Muscle of arm (tissue), 14 donors: ENCODE data around the gene KLB. TPM values are rescaled to one million over a fixed set of nuclear protein-coding genes. Genes with fewer than 3 reads are reported as not detected.
"Not testable (repeated sequence)": the region's sequence is repeated elsewhere in the genome, so short reads cannot be mapped to it uniquely, and the experiment has no call there.

Experiments used
- DNase-seq: peaks from one replicate; pipeline ENCODE4 v3.0.0-alpha.2; 2013
- long read RNA-seq, 11 donors: transcript quantifications; one replicate each; lab custom pipeline, GENCODE V29; 2026
- polyA plus RNA-seq, 12 donors: library from polyadenylated mRNA; unstranded; fragments of 120-200 nt; gene quantifications; one replicate each; pipeline ENCODE4 v1.2.1, GENCODE V29; 2013; ENCODE audit not compliant: insufficient read length in 12 of 12

The KLB gene
- under 1 TPM in 9 of 12 donors, not detected in 3; 0.04 to 0.23 (median 0.06) TPM for polyA plus RNA-seq
- long read RNA-seq, donor 1, full-length matches to known transcripts = 1 of 2,189 reads
- long read RNA-seq, donor 1, partial matches to known transcripts = 2,116 of 2,189 reads
- long read RNA-seq, donor 1, other reads (novel, unspliced or antisense) = 72 of 2,189 reads
- long read RNA-seq, donor 2, partial matches to known transcripts = 1,776 of 1,927 reads
- long read RNA-seq, donor 2, other reads (novel, unspliced or antisense) = 151 of 1,927 reads
- long read RNA-seq, donor 3, partial matches to known transcripts = 635 of 685 reads
- long read RNA-seq, donor 3, other reads (novel, unspliced or antisense) = 50 of 685 reads
- long read RNA-seq, donor 4 = 0 reads
- long read RNA-seq, donor 5, partial matches to known transcripts = 2,356 of 2,515 reads
- long read RNA-seq, donor 5, other reads (novel, unspliced or antisense) = 159 of 2,515 reads
- long read RNA-seq, donor 6, partial matches to known transcripts = 866 of 944 reads
- long read RNA-seq, donor 6, other reads (novel, unspliced or antisense) = 78 of 944 reads
- long read RNA-seq, donor 7 = 0 reads
- long read RNA-seq, donor 8 = 0 reads
- long read RNA-seq, donor 9, partial matches to known transcripts = 1,232 of 1,237 reads
- long read RNA-seq, donor 9, other reads (novel, unspliced or antisense) = 5 of 1,237 reads
- long read RNA-seq, donor 10, partial matches to known transcripts = 1,320 of 1,400 reads
- long read RNA-seq, donor 10, other reads (novel, unspliced or antisense) = 80 of 1,400 reads
- long read RNA-seq, donor 11, partial matches to known transcripts = 1,344 of 1,509 reads
- long read RNA-seq, donor 11, other reads (novel, unspliced or antisense) = 165 of 1,509 reads

DNA sequence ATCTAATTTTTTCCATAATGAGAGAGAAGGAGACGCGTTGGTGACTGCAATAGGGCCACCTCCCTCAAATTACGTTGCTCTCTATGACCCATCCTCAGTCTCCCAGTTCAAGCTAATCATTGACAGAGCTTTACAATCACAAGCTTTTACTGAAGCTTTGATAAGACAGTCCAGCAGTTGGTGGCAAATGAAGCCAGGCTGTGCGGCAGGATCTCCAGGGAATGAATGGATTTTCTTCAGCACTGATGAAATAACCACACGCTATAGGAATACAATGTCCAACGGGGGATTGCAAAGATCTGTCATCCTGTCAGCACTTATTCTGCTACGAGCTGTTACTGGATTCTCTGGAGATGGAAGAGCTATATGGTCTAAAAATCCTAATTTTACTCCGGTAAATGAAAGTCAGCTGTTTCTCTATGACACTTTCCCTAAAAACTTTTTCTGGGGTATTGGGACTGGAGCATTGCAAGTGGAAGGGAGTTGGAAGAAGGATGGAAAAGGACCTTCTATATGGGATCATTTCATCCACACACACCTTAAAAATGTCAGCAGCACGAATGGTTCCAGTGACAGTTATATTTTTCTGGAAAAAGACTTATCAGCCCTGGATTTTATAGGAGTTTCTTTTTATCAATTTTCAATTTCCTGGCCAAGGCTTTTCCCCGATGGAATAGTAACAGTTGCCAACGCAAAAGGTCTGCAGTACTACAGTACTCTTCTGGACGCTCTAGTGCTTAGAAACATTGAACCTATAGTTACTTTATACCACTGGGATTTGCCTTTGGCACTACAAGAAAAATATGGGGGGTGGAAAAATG lies at the start of gene KLB:
KLB (plus strand) TSS at position 168 of the 821 bp plus-strand sequence; CDS start at position 188, 20 bp downstream.
- peak; percentile 7 for DNase-seq

DNA sequence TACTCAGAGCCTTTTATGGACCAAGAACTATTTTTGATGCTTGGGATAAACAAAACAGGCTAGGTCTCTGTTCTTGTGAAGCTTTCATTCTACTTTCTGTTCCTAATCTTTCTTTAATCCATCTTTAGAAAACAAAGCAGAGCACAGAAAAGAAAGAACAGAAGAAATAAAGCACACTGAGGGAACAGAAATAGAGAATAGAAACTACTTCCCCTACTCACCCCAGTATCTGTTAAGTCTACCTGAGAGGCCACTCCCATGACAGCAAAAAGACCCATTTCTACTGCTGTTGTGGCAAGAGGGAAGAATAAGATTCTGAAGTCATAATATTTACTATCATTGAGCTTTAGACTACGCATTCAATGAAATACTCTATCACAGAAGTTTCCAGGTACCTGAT lies 49.7 kb upstream of the KLB start:
- no peak for DNase-seq

DNA sequence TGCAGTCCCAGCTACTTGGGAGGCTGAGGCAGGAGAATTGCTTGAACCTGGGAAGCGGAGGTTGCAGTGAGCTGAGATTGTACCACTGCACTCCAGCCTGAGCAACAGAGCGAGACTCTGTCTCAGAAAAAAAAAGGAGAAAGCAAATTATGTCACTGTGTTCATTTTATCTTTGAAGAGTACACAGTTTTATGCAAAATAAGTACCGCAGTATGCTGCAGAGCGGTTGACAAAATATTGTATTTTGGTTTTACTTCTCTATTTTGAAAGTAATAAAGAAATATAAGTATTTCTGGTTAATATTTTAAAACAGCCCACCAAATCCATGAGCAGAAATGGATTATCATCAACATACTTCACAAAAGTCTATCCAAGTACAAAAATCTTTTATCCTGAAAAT lies 46.1 kb upstream of the KLB start:
- not testable (repeated sequence) for DNase-seq

DNA sequence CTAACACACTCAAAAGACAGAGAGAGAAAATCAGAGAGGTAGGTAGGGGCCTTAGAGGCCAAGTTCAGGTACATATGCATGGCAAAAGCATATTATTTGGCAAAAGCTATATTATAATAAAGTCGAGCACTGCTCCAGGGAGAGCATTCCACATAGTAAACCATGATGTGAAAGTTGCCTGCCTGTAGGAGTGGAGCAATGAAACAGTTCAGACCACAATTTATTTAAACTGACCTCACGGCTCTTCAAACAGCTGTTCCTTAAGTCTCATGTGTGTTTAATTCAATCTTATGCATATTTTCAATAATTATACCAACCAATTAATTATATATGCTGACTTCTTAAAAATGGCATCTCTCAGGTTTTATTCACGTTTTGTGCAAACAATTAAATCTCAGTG lies 43.9 kb upstream of the KLB start:
- DNase-seq = no peak

DNA sequence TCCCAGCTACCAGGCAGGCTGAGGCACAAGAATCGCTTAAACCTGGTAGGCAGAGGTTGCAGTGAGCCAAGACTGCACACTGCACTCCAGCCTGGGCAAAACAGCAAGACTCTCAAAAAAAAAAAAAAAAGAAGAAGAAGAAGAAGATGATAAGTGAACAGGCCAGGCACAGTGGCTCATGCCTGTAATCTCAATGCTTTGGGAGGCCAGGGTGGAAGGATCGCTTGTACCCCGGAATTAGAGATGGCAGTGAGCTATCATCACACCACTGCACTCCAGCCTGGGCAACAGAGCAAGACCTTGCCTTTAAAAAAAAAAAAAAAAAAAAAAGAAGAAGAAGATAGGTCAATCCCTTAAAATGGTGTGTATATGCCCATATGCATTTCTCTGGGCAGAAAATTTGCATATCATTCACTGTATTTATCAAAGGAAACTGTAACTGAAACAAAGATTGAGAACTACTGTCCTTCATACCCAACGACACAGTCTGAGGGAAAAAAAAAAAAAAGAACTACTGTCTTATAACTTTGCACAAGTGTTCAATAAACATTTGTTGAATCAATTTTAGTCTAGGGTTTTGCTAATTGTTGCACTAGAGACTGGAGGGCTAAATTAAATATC lies 42.8 kb upstream of the KLB start:
- no peak for DNase-seq

DNA sequence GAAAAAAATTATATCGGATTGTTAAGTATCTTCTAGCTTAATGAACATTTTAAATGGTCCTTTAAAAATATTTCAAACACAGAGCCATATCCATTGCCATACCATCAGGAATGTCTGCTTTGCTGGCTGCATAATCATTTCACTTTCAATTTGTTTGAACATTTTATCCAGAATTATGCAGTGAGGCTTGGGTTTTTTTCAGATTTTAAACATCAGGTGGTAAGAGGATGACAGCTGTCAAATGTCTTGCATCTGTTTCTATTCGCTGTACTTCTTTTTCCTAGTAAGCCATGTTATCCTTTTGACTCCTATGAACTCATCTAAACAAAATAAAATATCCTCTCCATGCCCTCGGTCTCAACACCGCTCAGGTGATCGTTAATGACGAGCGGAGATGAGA lies 41.4 kb upstream of the KLB start:
- no peak for DNase-seq

DNA sequence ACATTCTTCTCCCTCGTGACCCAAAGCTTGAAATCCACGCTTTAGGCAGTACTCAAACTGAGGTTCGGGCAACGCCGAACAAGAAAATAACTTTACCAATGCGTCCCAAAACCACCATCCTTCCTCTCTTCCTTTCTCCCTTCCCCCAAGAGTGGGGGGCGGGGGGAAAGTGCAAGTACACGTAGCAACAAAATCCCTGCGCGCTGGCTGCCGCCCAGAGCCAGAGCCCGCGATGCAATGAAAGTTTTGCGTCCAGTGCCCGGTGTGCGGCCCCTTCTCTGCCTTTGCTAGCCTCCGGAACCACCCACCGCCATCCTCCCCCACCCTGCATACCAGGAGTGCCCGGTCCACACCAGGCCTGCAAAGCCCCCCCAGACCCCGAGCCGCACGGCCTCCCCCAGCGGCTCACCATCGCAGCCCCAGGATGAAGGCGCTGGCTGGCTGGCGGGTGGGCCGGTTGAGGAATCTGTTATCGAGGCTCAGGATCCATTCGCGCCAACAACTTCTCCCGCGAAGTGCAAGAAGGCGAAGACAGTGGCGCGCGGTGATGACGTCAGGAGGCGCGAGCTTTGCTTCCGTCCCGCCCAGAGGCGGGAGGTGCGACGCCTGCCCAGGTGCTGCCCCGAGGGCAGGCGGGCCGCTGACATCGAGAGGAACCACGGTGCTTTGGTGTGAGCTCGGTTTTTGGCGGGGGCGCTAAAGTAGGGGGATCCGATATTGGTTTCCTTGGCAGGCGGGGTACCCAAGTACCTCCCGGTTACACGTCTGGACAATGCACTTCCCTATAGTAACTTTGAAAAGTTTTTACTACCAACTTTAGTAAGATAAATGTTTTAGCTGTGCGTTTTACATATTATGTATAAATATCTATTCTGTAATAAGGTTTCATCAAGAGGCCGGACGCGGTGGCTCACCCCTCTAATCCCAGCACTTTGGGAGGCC lies 40.6 kb upstream of the KLB start, which contains the start of gene RFC1:
RFC1 (minus strand) TSS at position 533 of the 942 bp plus-strand sequence; CDS start at position 412, 121 bp downstream.
- DNase-seq = peak; percentile 96

DNA sequence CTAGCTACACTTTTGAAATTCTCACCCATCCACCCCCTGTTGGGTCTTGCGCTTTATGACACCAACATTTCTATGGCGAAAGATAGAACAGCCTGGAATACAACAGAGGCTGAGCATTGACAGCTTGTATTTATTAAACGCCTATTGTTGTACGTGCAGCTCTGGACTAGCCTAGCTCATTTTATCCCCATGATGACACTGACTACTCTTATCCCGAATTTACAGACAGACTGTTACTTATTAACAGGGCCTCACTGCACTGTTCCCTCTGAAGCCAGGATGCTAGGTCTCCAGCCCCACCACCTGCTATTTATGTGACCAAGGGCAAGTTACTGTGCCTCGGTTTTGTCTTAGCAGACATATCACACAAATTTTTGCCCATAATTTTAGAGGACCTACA lies 39.6 kb upstream of the KLB start:
- no peak for DNase-seq

DNA sequence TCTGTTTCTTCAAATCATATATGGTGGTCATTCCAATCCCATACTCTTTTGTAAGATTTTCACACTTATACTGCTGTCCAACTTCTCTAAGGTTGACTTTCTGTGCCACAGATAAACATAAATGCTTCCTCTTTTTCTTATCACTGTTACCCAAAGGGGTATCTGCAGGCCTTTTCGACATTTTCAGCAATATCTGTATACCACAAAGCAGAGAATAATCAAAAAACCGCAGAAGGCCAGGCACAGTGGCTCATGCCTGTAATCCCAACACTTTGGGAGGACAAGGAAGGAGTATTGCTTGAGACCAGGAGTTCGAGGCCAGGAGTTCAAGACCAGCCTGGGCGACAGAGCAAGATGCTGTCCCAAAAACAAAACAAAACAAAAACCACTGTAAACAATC lies 37.4 kb upstream of the KLB start:
- DNase-seq = no peak

DNA sequence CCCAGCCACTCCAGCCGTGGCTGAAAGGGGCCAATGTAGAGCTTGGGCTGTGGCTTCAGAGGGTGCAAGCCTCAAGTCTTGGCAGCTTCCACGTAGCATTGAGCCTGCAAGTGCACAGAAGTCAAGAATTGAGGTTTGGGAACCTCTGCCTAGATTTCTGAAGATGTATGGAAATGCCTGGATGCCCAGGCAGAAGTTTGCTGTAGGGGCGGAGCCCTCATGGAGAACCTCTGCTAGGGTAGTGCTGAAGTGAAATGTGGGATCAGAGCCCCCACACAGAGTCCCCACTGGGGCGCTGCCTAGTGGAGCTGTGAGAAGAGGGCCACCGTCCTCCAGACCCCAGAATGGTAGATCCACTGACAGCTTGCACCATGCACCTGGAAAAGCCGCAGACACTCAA lies 35.5 kb upstream of the KLB start:
- not testable (repeated sequence) for DNase-seq

DNA sequence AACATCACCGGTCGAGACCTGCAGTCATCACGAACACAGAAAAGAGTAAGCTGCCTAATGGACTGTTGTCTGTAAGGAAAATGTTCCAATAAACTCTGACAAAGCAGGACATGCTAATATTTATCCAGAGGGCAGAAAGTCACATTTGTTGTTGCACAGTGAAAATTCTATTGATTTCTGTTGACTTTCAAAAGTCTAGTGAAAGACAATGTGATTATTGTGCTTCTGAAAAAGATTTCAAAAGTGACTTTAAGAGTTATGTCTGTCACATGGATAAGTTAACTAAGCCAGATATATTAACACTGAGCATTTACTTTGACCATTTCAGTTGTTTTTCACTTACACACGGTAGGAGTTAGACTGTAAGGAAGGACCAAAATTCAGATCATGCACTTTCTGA lies 31.3 kb upstream of the KLB start:
- no peak for DNase-seq

DNA sequence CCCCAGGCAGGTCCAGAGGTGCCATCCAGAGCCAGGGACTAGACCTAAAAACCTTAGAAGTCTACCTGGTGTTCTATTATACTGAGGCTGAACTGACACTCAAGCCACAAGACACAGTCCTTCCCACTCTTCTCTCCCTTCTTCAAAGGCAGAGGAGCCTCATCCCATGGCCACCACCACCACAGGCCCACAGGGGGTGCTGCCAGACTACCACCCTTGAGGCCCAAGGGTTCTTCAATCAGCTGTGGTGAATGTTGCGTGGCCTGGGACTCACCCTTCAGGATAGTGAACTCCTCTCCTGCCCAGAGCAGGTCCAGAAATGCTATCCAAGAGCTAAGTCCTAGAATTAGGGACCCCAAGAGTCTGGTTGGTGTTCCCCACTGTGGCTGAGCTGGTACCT lies 23.0 kb upstream of the KLB start:
- no peak for DNase-seq

DNA sequence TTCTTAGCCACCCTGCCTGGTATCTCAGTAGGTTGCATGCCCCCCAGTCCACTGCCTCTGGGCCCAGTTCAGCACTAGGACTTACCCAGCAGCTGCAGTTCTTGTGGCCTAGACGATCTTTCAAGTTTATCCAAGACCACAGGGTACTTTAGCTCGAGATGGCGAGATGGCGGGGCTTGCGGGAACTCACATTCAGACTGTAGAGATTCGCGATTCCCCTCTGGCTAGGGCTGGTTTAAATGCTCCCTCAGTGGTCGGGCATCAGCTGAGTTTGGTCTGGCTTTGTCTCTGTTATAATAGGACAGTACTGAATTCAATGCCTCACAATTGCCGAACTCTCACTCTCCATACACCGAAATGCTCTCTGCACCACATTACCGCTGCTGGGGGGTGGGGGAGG lies 22.2 kb upstream of the KLB start:
- DNase-seq = no peak

DNA sequence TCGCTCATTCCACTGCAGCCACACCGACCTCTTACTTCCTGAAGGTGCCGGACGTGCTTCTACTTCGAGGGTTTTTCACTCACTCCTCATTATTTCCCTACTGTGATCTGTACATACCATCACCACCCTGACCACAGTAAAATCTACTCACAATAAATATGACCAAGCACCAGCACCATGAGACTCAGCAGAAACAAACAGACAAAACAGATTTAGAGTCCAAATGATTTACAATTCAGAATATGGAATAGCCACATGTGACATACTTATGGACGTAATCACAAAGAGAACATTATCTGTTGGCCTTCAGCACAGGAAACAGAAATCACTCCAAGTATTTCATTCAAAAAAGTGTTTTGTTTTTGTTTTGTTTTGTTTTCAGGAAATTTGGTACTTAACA lies 16.1 kb upstream of the KLB start:
- no peak for DNase-seq

DNA sequence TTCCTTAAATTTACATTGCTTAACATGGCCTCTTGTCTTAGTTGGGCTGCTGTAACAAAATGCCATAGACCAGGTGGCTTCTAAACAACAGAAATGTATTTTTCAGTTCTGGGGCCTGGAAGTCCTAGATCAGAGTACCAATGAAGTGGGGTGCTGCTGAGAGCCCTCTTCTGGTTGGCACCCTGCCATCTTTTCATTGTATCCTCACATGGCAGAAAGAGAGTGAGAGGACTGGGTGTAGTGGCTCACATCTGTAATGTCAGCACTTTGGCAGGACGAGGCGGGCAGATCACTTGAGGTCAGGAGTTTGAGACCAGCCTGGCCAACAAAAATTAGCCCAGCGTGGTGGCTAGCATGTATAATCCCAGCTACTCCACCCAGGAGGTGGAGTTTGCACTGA lies 12.0 kb upstream of the KLB start:
- DNase-seq = no peak

DNA sequence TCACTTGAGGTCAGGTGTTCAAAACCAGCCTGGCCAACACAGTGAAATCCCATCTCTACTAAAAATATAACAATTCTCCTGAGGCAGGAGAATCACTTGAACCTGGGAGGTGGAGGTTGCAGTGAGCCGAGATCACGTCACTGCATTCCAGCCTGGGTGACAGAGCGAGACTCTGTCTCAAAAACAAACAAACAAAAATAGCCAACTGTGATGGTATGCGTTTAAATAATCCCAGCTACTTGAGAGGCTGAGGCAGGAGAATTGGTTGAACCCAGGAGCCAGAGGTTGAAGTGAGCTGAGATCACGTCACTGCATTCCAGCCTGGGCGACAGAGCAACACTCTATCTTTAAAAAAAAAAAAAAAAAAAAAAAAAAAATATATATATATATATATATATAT lies 5.1 kb upstream of the KLB start:
- not testable (repeated sequence) for DNase-seq

DNA sequence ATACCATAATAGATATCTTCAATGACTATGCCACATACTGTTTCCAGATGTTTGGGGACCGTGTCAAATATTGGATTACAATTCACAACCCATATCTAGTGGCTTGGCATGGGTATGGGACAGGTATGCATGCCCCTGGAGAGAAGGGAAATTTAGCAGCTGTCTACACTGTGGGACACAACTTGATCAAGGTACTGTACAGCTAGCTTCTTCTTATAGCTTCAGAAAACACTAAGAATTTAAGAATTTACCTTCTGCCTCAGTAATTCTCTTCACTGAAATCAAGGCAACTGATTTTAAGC lies 805 bp downstream of the KLB start:
- no peak for DNase-seq

DNA sequence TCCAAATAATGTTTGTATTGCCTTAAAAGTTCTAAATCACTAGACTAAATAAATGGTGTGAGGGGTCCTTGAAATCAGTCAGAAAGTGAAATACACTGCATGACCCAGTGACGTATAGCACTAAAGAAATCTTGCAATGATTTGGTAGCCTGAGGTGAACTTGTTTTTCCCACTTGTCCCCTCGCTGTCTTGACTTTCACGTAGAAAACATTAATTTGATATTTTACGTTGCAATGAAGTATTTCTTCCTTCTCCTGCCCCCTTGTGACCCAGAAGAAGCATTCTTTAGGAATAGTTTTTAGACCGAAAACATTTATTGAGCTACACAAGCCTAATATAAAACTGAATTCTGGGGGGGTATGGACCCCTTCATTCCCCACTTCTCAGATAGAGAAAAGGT lies 3.7 kb downstream of the KLB start:
- no peak for DNase-seq

DNA sequence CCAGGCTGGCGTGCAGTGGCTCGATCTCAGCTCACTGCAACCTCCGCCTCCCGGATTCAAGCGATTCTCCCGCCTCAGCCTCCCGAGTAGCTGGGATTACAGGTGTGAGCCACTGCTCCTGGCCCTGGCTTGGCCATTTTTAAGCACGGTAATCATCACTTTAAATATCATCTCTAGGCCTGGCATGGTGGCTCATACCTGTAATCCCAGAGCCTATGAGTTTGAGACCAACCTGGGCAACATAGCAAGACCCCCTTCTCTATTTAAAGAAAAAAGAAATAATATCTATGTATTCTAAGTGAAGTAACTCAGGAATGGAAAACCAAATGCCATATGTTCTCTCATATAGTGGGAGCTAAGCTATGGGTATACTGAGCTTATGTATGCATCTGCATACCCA lies 4.8 kb downstream of the KLB start:
- not testable (repeated sequence) for DNase-seq

DNA sequence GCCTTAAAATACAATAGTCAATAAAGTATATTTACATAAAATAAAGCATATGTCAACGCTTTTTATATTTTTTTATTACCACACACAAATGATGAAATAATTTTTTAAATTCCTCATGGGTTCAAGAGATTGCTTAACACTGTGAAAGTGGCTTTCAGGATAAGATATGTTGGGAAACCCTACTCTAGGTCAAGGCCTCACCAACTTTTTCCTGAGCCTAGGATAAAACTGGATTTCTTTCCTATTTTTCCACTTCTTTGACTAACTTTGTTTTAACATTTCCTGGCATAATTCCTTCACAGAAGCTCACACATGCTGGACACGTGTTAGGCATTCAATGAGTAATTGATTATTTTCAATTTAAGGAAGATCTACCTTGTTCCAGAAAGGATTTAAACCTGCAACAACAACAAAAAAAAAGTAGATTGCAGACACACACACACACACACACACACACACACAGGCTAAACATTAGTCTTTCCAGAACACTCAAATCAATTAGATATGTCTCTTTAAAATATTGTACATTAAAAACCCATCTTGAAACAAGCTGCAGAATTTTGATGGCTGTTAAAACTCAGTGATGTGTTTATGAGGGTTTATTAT lies 9.1 kb downstream of the KLB start:
- DNase-seq = no peak
